ENCODE data around the gene RNASE12.

RNASE12 gene

DNA sequence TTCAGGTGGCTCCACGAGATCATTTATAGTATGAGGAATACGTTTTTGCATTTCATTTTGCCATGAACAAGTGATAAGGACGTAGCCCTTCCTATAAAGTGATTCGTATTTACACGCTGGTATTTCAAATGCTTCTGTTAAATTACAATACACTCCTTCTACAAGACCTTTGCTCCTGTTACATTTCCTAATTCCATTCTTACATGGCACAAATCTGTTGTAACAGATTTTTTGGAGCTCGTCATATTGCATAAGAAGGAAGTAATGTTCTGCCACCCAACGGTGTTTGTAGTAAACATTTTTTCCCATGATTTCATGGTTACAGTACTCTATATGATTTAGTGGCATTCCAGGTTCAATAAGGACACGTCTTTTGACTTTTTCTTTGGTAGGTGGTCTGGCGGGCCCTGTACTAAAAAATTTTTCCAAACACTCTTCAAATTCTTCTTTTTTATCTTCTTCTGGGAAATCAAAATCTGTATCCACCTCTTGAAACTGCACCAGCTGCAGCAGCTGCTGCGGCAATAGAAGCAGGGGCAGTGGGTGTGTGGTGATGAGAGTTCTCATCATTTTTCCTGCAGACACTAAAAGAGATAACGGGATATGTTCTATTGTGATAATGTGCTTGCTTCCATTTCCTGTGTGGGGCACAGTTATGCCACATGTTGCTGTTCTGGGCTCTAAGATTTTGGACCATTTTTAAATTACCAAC lies 34.5 kb downstream of the RNASE12 start:
- no peaks in the 10 kb centered on the region for H3K9me3 ChIP-seq (ENCODE audit: severe bottlenecking)
- H3K27ac ChIP-seq: no peak overlapping the region
- no peak for DNase-seq
- H3K36me3 ChIP-seq: no peaks in the 10 kb centered on the region
- TF ChIP-seq, protein P1, sequence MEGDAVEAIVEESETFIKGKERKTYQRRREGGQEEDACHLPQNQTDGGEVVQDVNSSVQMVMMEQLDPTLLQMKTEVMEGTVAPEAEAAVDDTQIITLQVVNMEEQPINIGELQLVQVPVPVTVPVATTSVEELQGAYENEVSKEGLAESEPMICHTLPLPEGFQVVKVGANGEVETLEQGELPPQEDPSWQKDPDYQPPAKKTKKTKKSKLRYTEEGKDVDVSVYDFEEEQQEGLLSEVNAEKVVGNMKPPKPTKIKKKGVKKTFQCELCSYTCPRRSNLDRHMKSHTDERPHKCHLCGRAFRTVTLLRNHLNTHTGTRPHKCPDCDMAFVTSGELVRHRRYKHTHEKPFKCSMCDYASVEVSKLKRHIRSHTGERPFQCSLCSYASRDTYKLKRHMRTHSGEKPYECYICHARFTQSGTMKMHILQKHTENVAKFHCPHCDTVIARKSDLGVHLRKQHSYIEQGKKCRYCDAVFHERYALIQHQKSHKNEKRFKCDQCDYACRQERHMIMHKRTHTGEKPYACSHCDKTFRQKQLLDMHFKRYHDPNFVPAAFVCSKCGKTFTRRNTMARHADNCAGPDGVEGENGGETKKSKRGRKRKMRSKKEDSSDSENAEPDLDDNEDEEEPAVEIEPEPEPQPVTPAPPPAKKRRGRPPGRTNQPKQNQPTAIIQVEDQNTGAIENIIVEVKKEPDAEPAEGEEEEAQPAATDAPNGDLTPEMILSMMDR (IDR thresholded peaks at IDR 0.05; ENCODE audit: low read depth, low read length): no peak
- no peak overlapping the region for H3K4me3 ChIP-seq (ENCODE audit: low read depth, low read length)
- peaks cover 77% of the 10 kb centered on the region for H3K27me3 ChIP-seq (ENCODE audit: insufficient read depth, low read depth, severe bottlenecking)

- Histone ChIP-seq H3K9me3 (ENCODE audit: severe bottlenecking) (no peaks in the 10 kb centered on the region), H3K36me3 (no peaks in the 10 kb centered on the region), H3K27ac (no peak overlapping the region), H3K27me3 (ENCODE audit: insufficient read depth, low read depth, severe bottlenecking) (peaks cover 77% of the 10 kb centered on the region), H3K4me3 (ENCODE audit: low read depth, low read length) (no peak overlapping the region)
- TF ChIP-seq, protein P1 (IDR thresholded peaks at IDR 0.05; ENCODE audit: low read depth, low read length): no peak
- no peak for DNase-seq
Observed at GRCh38 chr14:20555845-20556244, 35.3 kb downstream of the RNASE12 start.

DNA sequence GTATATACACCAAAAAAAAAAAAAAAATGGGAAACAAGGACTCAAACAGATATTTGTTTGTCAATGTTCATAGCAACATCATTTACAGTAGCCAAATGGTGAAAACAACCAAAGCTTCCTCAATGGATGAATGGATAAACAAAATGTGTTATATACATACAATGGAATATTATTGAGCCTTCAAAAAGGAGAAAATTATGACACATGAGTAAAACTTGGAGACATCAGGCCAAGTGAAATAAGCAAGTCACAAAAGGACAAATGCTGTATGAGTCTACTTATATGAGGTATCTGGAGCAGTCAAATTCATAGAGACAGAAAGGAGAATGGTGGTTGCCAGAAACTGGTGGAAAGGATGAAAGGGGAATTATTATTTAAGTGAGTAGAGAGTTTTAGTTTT lies 38.2 kb downstream of the RNASE12 start:
- Histone ChIP-seq H3K27ac (no peak overlapping the region), H3K36me3 (no peaks in the 10 kb centered on the region), H3K27me3 (ENCODE audit: insufficient read depth, low read depth, severe bottlenecking) (peaks cover 93% of the 10 kb centered on the region), H3K4me3 (ENCODE audit: low read depth, low read length) (no peak overlapping the region), H3K9me3 (ENCODE audit: severe bottlenecking) (no peaks in the 10 kb centered on the region)
- TF ChIP-seq, protein P1 (IDR thresholded peaks at IDR 0.05; ENCODE audit: low read depth, low read length): no peak
- no peak for DNase-seq

GRCh38 chr14:20551606-20552005 lies 39.6 kb downstream of the RNASE12 start:
- H3K27ac ChIP-seq: no peak overlapping the region
- TF ChIP-seq, protein P1 (IDR thresholded peaks at IDR 0.05; ENCODE audit: low read depth, low read length): no peak
- H3K27me3 ChIP-seq (ENCODE audit: insufficient read depth, low read depth, severe bottlenecking): peaks cover 92% of the 10 kb centered on the region
- H3K4me3 ChIP-seq (ENCODE audit: low read depth, low read length): no peak overlapping the region
- H3K9me3 ChIP-seq (ENCODE audit: severe bottlenecking): no peaks in the 10 kb centered on the region
- no peaks in the 10 kb centered on the region for H3K36me3 ChIP-seq
- DNase-seq: no peak

DNA sequence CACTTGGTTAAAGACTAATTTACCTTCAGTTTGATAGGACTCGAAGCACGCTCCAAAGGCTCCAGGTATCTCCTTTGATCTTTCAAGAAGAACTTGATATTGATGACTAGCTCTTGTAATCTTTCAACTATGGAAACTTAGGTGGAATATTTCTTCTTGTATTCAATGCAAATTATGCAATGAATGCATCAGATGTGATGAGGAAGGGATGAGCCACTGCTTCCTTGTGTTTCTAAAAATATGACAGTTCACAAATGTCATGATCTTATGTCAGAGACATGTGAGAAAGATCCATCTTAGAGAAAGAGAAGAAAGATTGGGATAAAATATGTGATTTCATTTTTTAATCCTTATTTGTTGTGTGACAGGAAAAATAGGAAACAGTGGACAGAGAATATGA lies 40.2 kb downstream of the RNASE12 start:
- TF ChIP-seq, protein P1 (IDR thresholded peaks at IDR 0.05; ENCODE audit: low read depth, low read length): no peak
- no peak overlapping the region for H3K27ac ChIP-seq
- H3K9me3 ChIP-seq (ENCODE audit: severe bottlenecking): no peaks in the 10 kb centered on the region
- no peaks in the 10 kb centered on the region for H3K36me3 ChIP-seq
- peaks cover 92% of the 10 kb centered on the region for H3K27me3 ChIP-seq (ENCODE audit: insufficient read depth, low read depth, severe bottlenecking)
- H3K4me3 ChIP-seq (ENCODE audit: low read depth, low read length): no peak overlapping the region
- DNase-seq: no peak

All from WERI-Rb-1 (cell line).